Body of pancreas (tissue), 4 donors: ENCODE measurements around the gene EFHC2. TPM values are rescaled to one million over a fixed set of nuclear protein-coding genes. Genes with fewer than 3 reads are reported as not detected.

Experiments
- ATAC-seq: fragments of 150-250 bp; one replicate; pipeline ENCODE4 v1.9.1; 2016
- DNase-seq, 4 donors: peaks; one replicate each; pipeline ENCODE4 v3.0.0-alpha.2; 2019
- H3K27ac ChIP-seq, 4 donors: fragments of 200-600 bp; sonication (generic); 1 replicate in 3 of 4; 2 replicates in 1 of 4; pipeline versions ENCODE4 v1.5.1 to v1.6.1; 2016 to 2019; ENCODE audit warnings: mild to moderate bottlenecking in 1 of 4, mixed read lengths in 1 of 4, moderate library complexity in 1 of 4
- H3K27me3 ChIP-seq, 2 donors: fragments of 200-600 bp; sonication (generic); one replicate each; pipeline ENCODE4 v1.6.0; 2016; ENCODE audit warnings: mild to moderate bottlenecking in 1 of 2
- H3K36me3 ChIP-seq, 2 donors: fragments of 200-600 bp; sonication (generic); replicated peaks in 1 of 2; 2 replicates each; pipeline ENCODE4 v1.5.1; 2016; ENCODE audit warnings: low read depth in 2 of 2; ENCODE audit not compliant: insufficient read depth in 1 of 2
- H3K4me1 ChIP-seq: fragments of 200-600 bp; sonication (generic); one replicate; pipeline ENCODE4 v1.6.0; 2016
- H3K4me3 ChIP-seq, 2 donors: fragments of 200-600 bp; sonication (generic); 1 replicate in 1 of 2; 2 replicates in 1 of 2; pipeline ENCODE4 v1.5.1; 2016 to 2019
- H3K9me3 ChIP-seq, 3 donors: fragments of 200-600 bp; sonication (generic); 1 replicate in 2 of 3; 2 replicates in 1 of 3; pipeline ENCODE4 v1.5.1; 2016
- POLR2A ChIP-seq, 3 donors: fragments of 450-650 bp; IDR thresholded peaks; one replicate each; pipeline ENCODE4 v1.6.1; 2016; ENCODE audit warnings: antibody characterized with exemption in 3 of 3, mild to moderate bottlenecking in 2 of 3
- WGBS, 2 donors: methylation state at CpG; one replicate each; pipeline ENCODE4 v1.1.5; 2017; 5-methylcytosine and 5-hydroxymethylcytosine counted together
- intact Hi-C: fragments of 100-400 bp; cut with DNase I; formaldehyde crosslinking; loops from one replicate; pipeline ENCODE4 v1.15.1; 2023
- total RNA-seq, 2 donors: library from RNA; depleted of rRNA; stranded (reverse); fragments of >200 nt; gene quantifications; one replicate each; pipeline ENCODE4 v1.1.0, GENCODE V29; 2016
- TF ChIP-seq, protein P1 (sequence below), 7 experiments: fragments of 450-650 bp in 4 of 7; fragments of 200-600 bp in 3 of 7; sonication (generic) in 3 of 7; IDR thresholded peaks; one replicate each; pipeline ENCODE4 v1.5.1; 2016 to 2019; ENCODE audit warnings: antibody characterized with exemption in 7 of 7

Gene EFHC2, protein sequence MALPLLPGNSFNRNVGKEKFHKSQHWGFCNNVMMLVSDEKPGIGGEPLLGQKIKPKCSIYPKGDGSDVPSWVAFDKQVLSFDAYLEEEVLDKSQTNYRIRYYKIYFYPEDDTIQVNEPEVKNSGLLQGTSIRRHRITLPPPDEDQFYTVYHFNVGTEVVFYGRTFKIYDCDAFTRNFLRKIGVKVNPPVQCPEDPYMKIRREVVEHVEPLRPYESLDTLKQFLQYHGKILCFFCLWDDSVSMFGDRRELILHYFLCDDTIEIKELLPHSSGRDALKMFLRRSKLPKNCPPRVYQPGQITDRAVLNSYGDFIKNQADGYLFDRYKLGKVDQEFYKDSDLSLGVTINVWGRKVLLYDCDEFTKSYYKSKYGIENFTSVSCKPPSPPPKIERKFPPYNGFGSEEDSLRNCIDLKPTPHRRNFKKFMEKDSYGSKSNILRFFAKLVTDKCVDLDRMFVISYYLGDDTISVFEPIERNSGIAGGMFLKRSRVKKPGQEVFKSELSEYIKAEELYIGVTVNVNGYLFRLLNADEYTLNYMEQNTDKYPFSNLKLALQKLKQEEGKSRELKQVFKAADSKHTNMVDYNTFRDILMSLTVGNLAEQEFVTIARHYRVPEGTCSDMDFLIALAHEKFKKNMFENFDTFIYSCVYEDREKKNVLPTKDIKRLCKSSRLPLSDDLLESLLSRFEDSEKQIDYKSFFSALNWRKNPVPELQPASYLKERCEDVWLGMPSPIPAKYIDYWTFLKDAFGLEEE
- 1 to 10 TPM in 1 of 2 donors, not detected in 1; 2.1 TPM for total RNA-seq

DNA sequence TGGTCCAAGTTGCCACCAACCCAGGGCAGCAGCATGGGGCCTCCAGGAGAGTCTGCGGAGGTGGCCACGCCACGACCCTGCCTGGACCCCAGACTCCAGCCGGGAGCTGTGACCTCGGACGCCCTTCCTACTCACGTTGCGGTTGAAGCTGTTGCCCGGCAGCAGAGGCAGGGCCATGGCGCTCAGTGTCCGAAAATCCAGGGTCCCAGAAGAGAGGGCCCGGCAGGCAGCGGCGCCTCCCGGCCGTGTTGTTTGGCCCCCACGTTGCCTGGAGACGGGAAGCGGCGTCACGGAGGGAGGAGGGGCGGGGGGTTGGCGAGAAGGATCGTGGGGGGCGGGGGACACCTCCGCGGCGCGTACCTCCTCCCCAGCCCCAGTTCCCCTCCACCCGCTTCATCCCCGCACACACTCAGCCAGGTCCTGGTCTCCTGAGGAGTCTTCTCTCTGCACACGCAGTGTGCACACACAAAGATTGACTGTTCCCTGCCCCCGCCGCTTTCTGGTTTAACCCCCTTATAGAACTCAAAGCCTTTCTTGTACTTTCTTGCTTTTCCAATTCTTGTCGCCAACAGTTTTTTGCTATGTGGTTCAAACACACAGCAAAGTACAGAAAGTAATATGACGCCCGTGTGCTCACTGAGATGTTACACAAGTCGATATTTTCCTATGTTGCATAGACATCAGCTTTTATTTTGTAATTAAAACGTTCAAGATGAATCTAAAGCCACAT lies at the start of gene EFHC2:
EFHC2 (minus strand) TSS at position 261 of the 730 bp plus-strand sequence; CDS start at position 177, 84 bp downstream.
- no peaks in the 10 kb centered on the region for H3K27me3 ChIP-seq
- DNase-seq (peak; percentile 23 to 44 (median 31)), ATAC-seq (peak; percentile 50)
- H3K36me3 ChIP-seq: no peaks in the 10 kb centered on the region
- H3K27ac ChIP-seq: peak within 1 kb of the TSS in 1 of 4 donors; percentile 1
- intact Hi-C loops: no loop called here
- H3K9me3 ChIP-seq: no peaks in the 10 kb centered on the region
- 7 to 17% methylated on average over 10 to 16 of the region's 39 CpGs for WGBS, 2 donors
- H3K4me3 ChIP-seq: no peak within 1 kb of the TSS
- H3K4me1 ChIP-seq: no peaks in the 10 kb centered on the region
- TF ChIP-seq, protein P1, sequence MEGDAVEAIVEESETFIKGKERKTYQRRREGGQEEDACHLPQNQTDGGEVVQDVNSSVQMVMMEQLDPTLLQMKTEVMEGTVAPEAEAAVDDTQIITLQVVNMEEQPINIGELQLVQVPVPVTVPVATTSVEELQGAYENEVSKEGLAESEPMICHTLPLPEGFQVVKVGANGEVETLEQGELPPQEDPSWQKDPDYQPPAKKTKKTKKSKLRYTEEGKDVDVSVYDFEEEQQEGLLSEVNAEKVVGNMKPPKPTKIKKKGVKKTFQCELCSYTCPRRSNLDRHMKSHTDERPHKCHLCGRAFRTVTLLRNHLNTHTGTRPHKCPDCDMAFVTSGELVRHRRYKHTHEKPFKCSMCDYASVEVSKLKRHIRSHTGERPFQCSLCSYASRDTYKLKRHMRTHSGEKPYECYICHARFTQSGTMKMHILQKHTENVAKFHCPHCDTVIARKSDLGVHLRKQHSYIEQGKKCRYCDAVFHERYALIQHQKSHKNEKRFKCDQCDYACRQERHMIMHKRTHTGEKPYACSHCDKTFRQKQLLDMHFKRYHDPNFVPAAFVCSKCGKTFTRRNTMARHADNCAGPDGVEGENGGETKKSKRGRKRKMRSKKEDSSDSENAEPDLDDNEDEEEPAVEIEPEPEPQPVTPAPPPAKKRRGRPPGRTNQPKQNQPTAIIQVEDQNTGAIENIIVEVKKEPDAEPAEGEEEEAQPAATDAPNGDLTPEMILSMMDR (IDR thresholded peaks at IDR 0.05): no peak
- TF ChIP-seq POLR2A (IDR thresholded peaks at IDR 0.05): no peak

DNA sequence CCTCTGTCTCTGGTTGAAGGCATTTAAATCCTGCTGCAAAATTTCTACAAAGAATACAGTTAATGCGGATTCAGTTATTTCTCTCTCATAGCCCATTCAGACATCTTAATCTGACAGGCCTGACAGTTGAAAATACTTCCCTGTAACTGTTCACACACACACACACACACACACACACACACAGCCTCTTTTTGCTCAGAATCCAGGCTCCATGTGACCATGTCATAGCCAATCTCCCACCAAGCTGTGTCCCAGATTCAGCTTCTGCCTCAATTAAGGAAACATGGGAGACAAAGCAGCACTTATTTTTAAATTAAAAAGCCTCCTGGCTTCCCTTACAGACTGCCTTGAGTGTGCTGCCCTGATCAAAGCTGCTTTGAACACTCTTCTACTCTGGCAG lies 49.3 kb upstream of the EFHC2 start:
- TF ChIP-seq POLR2A (IDR thresholded peaks at IDR 0.05): no peak
- TF ChIP-seq, protein P1 (IDR thresholded peaks at IDR 0.05): no peak
- no peak overlapping the region for H3K4me3 ChIP-seq
- intact Hi-C loops: loop anchor here (10.0 kb wide), 1 partner anchor 62 kb away; no protein-coding TSS in a partner anchor
- no peaks in the 10 kb centered on the region for H3K4me1 ChIP-seq
- H3K27ac ChIP-seq: no peak overlapping the region
- WGBS, 2 donors: 77 to 78% methylated on average over 1 of the region's 1 CpG
- DNase-seq (no peak), ATAC-seq (no peak)
- H3K27me3 ChIP-seq: no peaks in the 10 kb centered on the region
- no peaks in the 10 kb centered on the region for H3K9me3 ChIP-seq
- no peaks in the 10 kb centered on the region for H3K36me3 ChIP-seq

DNA sequence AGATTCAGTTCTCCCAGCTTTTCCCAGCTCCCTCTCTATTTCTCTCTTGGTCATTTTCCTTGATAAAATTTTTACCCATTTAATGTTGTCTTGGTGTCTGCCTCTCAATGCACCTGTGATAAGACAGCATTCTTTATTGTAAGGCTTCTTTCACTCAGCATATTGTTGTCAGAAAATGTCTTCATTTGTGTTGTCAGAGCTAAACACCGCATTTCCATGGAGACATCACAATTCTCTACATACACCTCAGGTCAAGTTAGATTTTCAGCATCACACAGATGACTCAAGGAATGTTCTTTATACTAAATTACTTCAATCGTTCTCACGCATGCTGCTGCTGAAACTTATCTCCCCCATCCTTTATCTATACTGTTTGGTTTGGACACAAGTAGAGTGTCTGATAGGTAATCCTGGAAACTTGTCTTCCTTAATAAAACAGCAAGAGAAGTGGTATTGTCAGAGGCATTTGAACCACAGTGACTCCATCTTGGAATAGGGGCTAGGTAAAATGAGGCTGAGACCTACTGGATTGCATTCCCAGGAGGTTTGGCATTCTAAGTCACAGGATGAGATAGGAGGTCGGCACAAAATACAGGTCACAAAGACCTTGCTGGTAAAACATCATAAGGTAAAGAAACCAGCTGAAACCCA lies 41.3 kb upstream of the EFHC2 start:
- Histone ChIP-seq H3K4me3 (no peak overlapping the region), H3K9me3 (no peaks in the 10 kb centered on the region)

DNA sequence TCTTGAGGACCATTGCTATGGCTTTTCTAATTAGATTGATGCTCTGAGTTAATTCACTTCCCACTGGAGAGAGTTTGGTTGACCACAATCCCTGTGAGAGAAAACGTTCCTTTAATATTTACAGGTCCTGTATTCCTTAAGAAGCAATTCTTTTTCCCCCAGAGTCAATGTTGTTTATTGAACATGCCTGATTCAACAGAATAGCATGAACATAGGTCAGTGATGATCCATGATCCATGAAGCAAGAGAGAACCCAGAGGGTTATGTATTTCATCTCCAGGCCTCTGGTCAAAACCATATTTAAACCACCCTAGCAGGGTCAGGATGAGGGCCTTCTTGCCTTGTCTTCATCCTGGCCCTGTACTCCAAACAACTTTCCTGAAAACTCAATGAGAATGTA lies 39.4 kb upstream of the EFHC2 start:
- DNase-seq (no peak), ATAC-seq (no peak)
- WGBS, 2 donors: 62 to 77% methylated on average over 1 of the region's 1 CpG
- no peak overlapping the region for H3K4me3 ChIP-seq
- H3K36me3 ChIP-seq: no peaks in the 10 kb centered on the region
- intact Hi-C loops: no loop called here
- H3K4me1 ChIP-seq: no peaks in the 10 kb centered on the region
- no peak overlapping the region for H3K27ac ChIP-seq
- no peaks in the 10 kb centered on the region for H3K27me3 ChIP-seq
- no peaks in the 10 kb centered on the region for H3K9me3 ChIP-seq
- no peak for TF ChIP-seq POLR2A (IDR thresholded peaks at IDR 0.05)
- TF ChIP-seq, protein P1 (IDR thresholded peaks at IDR 0.05): no peak

More for the DNA sequence above, 41.3 kb upstream of the EFHC2 start:
- ATAC-seq: no peak
- H3K4me1 ChIP-seq: no peaks in the 10 kb centered on the region
- TF ChIP-seq, protein P1 (IDR thresholded peaks at IDR 0.05): no peak
- no peak for TF ChIP-seq POLR2A (IDR thresholded peaks at IDR 0.05)
- WGBS, 2 donors: 57 to 70% methylated on average over 4 of the region's 4 CpGs
- intact Hi-C loops: no loop called here
- H3K36me3 ChIP-seq: no peaks in the 10 kb centered on the region
- no peak for DNase-seq
- no peaks in the 10 kb centered on the region for H3K27me3 ChIP-seq
- no peak overlapping the region for H3K27ac ChIP-seq
